Memory B cell (primary cell): ENCODE results near the gene OGDH.

ENCODE experiments used
- ATAC-seq: fragments of 150-1000 bp; cut with Tn5 transposase; 2 replicates; pipeline ENCODE4 v1.10.0; 2021; ENCODE audit warnings: low read depth, mild to moderate bottlenecking, moderate library complexity
- DNase-seq, 2 donors: peaks; one replicate each; pipeline ENCODE4 v3.0.0; 2022; ENCODE audit warnings: low spot score in 2 of 2
- H3K27ac Mint-ChIP-seq: one replicate; pipeline ENCODE4 v1.8.0; 2022; ENCODE audit warnings: mild to moderate bottlenecking, moderate library complexity, mixed read lengths
- H3K27me3 Mint-ChIP-seq: one replicate; pipeline ENCODE4 v1.8.0; 2022; ENCODE audit warnings: mixed read lengths
- H3K36me3 Mint-ChIP-seq: one replicate; pipeline ENCODE4 v1.8.0; 2022; ENCODE audit warnings: mild to moderate bottlenecking, mixed read lengths
- H3K4me1 Mint-ChIP-seq: one replicate; pipeline ENCODE4 v1.8.0; 2022; ENCODE audit warnings: mixed read lengths
- H3K4me3 Mint-ChIP-seq: one replicate; pipeline ENCODE4 v1.8.0; 2022; ENCODE audit warnings: mild to moderate bottlenecking, moderate library complexity, mixed read lengths
- H3K9me3 Mint-ChIP-seq: one replicate; pipeline ENCODE4 v1.8.0; 2022; ENCODE audit warnings: mixed read lengths

Gene OGDH

DNA sequence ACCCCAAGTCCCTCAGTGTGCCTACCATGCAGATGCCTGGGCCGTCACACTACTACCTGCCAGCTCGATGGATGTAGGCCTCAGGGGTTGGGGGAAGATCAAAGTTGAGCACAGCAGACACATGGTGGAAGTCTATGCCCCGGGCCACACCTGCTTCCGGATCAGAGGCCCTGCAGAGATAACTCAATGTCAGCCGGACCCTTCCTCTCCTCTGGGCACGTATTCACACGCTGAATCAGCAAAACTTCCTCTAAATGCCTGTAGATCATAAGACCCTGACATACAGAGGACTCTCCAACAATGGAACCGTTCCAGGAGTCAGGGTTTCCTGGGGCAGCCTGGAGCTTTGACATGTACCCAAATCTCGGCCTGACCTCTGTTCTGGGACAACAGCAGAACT is 36.5 kb upstream of the OGDH start:
- H3K27ac Mint-ChIP-seq = no peak overlapping the region
- H3K4me1 Mint-ChIP-seq = peaks cover 25% of the 10 kb centered on the region
- ATAC-seq (no peak), DNase-seq (no peak)
- H3K4me3 Mint-ChIP-seq = no peak overlapping the region
- no peaks in the 10 kb centered on the region for H3K27me3 Mint-ChIP-seq
- H3K36me3 Mint-ChIP-seq = peaks cover 29% of the 10 kb centered on the region
- no peaks in the 10 kb centered on the region for H3K9me3 Mint-ChIP-seq

- Mint-ChIP-seq H3K4me3 (peak overlapping the region; percentile 89), H3K27me3 (no peaks in the 10 kb centered on the region), H3K27ac (peak overlapping the region; percentile 94), H3K36me3 (peaks cover 24% of the 10 kb centered on the region), H3K9me3 (no peaks in the 10 kb centered on the region), H3K4me1 (peaks cover 26% of the 10 kb centered on the region)
- no peak for ATAC-seq
- DNase-seq = no peak
Observed at GRCh38 chr7:44572771-44573170, 33.7 kb upstream of the OGDH start.

GRCh38 chr7:44573464-44574286 is 32.8 kb upstream of the OGDH start, which contains the start of gene DDX56:
Gene DDX56, minus strand, starts transcription at chr7:44573908. Its CDS starts 13 bp downstream, at chr7:44573895.
- Mint-ChIP-seq H3K4me3 (peak within 1 kb of the TSS; percentile 89), H3K36me3 (peaks cover 20% of the 10 kb centered on the region), H3K27ac (peak within 1 kb of the TSS; percentile 94), H3K27me3 (no peaks in the 10 kb centered on the region), H3K4me1 (peaks cover 25% of the 10 kb centered on the region), H3K9me3 (no peaks in the 10 kb centered on the region)
- peak; percentile 94 for ATAC-seq
- peak; percentile 70 to 79 for DNase-seq

DNA sequence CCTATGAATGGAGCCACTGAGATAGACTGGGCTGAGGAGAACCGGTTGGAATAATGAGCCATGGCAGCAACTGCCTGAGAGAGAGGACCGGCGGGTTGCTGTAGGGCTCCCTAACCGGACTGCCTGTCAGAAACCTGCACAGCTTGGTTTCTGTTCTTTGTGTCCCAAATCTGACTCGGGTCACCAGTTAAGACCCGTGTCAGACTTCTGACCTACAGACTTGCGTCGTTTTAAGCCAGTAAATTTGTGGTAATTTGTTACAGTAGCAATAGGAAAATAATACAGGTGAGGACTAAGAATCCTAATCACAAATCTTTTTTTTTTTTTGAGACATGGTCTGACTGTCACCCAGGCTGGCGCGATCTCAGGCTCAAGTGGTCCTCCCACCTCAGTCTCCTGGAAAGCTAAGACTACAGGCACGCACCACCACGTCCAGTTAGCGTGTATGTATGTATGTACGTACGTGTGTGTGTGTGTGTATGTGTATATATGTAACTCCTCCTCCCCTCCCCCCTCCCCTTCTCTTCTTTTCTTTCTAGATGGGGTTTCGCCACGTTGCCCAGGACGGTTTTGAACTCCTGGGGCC is 32.0 kb upstream of the OGDH start:
- Mint-ChIP-seq H3K27ac (peak overlapping the region; percentile 94), H3K9me3 (no peaks in the 10 kb centered on the region), H3K4me3 (peak overlapping the region; percentile 89), H3K27me3 (no peaks in the 10 kb centered on the region), H3K4me1 (peaks cover 26% of the 10 kb centered on the region), H3K36me3 (peaks cover 20% of the 10 kb centered on the region)
- ATAC-seq (no peak), DNase-seq (no peak)

GRCh38 chr7:44575054-44575453 is 31.4 kb upstream of the OGDH start:
- ATAC-seq = no peak
- Mint-ChIP-seq H3K27me3 (no peaks in the 10 kb centered on the region), H3K36me3 (peaks cover 19% of the 10 kb centered on the region), H3K4me1 (peaks cover 33% of the 10 kb centered on the region), H3K9me3 (no peaks in the 10 kb centered on the region), H3K27ac (peak overlapping the region; percentile 94), H3K4me3 (peak overlapping the region; percentile 89)
- no peak for DNase-seq

- DNase-seq = no peak
- no peaks in the 10 kb centered on the region for H3K27me3 Mint-ChIP-seq
- H3K9me3 Mint-ChIP-seq = no peaks in the 10 kb centered on the region
- peaks cover 36% of the 10 kb centered on the region for H3K4me1 Mint-ChIP-seq
- peak overlapping the region; percentile 22 for H3K27ac Mint-ChIP-seq
- no peak overlapping the region for H3K4me3 Mint-ChIP-seq
- ATAC-seq = no peak
- H3K36me3 Mint-ChIP-seq = peaks cover 20% of the 10 kb centered on the region
Observed at GRCh38 chr7:44576228-44576627, 30.2 kb upstream of the OGDH start.

GRCh38 chr7:44580945-44581878 is 25.2 kb upstream of the OGDH start:
- H3K4me1 Mint-ChIP-seq = peaks cover 12% of the 10 kb centered on the region
- peak overlapping the region; percentile 93 for H3K4me3 Mint-ChIP-seq
- H3K27me3 Mint-ChIP-seq = no peaks in the 10 kb centered on the region
- DNase-seq (no peak), ATAC-seq (peak; percentile 11)
- peaks cover 13% of the 10 kb centered on the region for H3K36me3 Mint-ChIP-seq
- no peaks in the 10 kb centered on the region for H3K9me3 Mint-ChIP-seq
- H3K27ac Mint-ChIP-seq = peak overlapping the region; percentile 97

DNA sequence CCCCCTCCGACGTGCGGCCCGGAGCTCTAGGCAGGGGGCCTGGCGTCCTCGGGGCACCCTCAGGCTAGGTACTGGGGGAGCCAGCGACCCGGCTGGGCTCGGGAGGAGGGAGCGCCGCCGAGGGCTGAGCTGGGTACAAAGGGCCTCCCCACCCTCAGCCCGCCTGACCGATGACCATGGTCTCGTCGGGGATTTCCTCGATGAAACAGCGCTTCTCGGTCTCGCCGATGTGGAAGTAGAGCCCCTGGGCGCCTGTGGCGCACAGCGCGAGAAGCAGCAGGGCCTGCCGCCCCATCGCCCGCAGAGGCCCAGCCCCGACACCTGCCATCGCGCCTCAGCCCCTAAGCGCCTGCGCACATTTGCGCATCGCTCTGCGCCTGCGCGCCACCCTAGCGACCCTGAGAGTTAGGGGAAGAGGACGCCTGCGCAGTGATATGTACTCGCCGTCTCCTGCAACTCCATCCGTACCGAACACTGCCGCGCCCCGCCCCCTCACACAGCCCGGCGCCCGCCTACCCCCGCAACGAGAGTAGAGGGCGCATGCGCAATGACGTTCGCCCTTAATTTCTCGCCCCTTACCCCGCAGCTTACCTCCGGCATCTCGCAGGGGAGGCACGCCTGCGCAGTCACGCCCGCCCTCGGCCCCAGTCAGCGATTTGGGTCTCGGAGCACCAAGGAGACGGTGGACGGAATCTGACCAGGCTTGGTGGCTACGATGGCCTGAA is 24.4 kb upstream of the OGDH start, which contains the start of gene TMED4:
Gene TMED4 (minus strand): TSS at position 353 of the 725 bp plus-strand sequence. CDS start 25 bp downstream, at position 328.
- H3K36me3 Mint-ChIP-seq = peaks cover 12% of the 10 kb centered on the region
- H3K27ac Mint-ChIP-seq = peak within 1 kb of the TSS; percentile 97
- H3K27me3 Mint-ChIP-seq = no peaks in the 10 kb centered on the region
- DNase-seq (peak; percentile 100), ATAC-seq (peak; percentile 85)
- no peaks in the 10 kb centered on the region for H3K9me3 Mint-ChIP-seq
- peak within 1 kb of the TSS; percentile 93 for H3K4me3 Mint-ChIP-seq
- H3K4me1 Mint-ChIP-seq = peaks cover 12% of the 10 kb centered on the region

DNA sequence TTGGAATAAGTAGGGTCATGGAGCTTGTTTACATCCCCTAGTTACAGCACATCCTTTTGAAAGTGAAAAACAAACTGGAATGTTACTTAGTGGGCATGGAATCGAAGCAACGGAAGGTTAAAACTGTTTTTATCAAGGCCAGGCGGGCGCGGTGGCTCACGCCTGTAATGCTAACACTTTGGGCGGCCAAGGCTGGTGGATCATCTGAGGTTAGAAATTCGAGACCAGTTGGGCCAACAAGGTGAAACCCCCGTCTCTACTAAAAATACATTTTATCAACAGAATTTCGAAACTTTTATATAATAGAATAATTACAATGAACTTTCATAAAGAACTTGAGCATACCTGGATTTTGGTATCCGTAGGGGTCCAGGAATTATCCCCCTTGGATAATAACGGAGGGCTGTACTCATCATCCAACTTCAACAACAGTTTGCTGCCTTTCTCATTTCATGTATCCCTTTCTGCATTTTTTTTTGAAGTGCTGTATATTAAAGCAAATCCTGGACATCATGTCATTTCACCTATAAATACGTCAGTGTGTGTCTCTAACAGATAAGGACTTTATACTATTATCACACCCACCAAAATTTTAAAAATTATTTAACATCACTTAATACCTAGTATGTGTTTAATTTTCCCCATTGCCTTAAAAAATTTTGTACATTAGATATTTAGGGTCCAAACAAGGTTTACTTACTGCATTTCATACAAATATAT is 23.1 kb upstream of the OGDH start:
- Mint-ChIP-seq H3K9me3 (no peaks in the 10 kb centered on the region), H3K4me3 (peak overlapping the region; percentile 93), H3K27ac (peak overlapping the region; percentile 97), H3K4me1 (peaks cover 17% of the 10 kb centered on the region), H3K27me3 (no peaks in the 10 kb centered on the region), H3K36me3 (peaks cover 12% of the 10 kb centered on the region)
- DNase-seq (no peak), ATAC-seq (no peak)

DNA sequence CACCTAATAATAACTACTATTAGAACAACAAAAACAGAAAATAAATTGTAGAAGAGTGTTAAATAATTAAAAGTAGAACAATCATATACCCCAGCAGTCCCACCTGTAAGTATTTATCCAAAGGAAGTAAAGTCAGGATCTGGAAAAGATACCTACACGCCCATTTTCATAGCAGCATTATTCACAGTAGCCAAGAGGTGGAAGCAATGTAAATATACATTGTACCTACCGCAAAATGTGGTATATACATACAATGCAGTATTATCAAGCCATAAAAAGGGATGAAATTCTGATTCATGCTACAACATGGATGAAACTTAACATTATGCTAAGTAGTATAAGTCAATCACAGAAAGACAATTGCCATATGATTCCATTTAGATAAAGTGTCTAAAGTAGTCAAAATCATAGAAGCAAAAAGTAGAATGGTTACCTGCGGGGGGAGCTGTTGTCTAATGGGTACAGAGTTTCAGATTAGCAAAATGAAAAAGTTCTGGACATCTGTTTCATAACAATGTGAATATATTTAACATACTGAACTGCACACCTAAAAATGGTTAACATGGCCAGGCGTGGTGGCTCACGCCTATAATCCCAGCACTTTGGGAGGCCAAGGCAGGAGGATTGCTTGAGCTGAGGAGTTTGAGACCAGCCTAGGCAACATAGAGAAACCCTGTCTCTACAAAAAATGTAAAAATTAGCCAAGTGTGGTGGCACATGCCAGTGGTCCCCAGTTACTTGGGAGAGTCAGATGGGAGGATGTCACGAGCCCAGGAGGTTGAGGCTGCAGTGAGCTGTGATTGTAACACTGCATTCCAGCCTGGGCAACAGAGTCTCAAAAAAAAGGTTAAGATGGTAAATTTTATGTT is 18.4 kb upstream of the OGDH start:
- ATAC-seq (peak; percentile 89), DNase-seq (peak; percentile 60 to 65)
- H3K27me3 Mint-ChIP-seq = peaks cover 4% of the 10 kb centered on the region
- H3K9me3 Mint-ChIP-seq = no peaks in the 10 kb centered on the region
- no peaks in the 10 kb centered on the region for H3K36me3 Mint-ChIP-seq
- H3K4me1 Mint-ChIP-seq = peaks cover 8% of the 10 kb centered on the region
- no peak overlapping the region for H3K27ac Mint-ChIP-seq
- no peak overlapping the region for H3K4me3 Mint-ChIP-seq

DNA sequence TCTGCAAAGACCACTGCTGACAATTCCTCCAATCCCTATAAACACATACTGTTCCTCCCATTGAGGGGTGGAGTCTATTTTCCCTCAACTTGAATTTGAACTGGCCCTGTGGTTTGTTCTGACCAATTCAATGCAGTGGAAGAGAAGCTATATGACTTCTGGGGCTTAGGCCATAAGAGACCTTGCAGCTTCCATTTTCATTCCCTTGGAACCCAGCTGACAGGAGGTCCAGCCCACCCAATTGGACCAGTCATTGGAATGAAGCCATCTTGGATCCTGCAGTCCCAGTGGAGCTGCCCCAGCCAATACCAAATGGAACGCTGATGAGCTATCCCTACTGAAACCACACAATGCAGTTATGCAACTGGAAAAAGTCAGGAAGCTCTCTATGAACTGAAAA is 15.5 kb upstream of the OGDH start:
- peaks cover 8% of the 10 kb centered on the region for H3K4me1 Mint-ChIP-seq
- peaks cover 5% of the 10 kb centered on the region for H3K27me3 Mint-ChIP-seq
- DNase-seq (no peak), ATAC-seq (no peak)
- H3K9me3 Mint-ChIP-seq = no peaks in the 10 kb centered on the region
- H3K36me3 Mint-ChIP-seq = no peaks in the 10 kb centered on the region
- H3K4me3 Mint-ChIP-seq = no peak overlapping the region
- H3K27ac Mint-ChIP-seq = no peak overlapping the region

DNA sequence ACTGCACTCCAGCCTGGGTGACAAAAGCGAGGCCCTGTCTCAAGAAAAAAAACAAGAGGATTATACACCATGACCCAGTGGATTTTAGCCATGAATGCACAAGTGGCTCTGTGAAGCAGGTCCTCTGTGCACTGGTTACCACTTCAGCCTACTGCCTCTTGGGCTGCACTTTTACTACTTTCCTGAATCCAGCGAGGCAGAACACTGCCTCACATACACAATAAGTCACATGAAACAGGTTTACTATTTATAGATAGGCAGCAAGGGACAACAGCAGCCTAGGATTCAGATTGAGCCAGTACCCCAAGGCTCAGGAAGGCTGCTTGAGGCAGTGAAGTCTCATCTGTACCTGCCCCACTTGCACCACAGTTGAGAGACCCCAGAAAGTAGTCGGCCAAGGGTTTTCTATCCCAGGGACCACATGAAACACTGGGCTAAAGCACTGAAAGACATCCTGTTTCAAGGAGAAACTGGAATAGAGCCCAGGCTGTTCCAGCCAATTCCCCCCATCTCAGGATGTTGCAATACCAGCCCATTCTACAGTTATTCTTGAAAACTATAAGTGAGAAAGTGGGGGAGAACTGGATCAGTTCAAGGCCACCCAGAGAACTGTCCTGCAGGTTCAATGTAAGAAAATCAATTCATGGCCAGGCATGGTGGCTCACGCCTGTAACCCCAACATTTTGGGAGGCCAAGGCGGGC is 10.3 kb upstream of the OGDH start:
- H3K27me3 Mint-ChIP-seq = peaks cover 8% of the 10 kb centered on the region
- H3K4me1 Mint-ChIP-seq = no peaks in the 10 kb centered on the region
- H3K36me3 Mint-ChIP-seq = no peaks in the 10 kb centered on the region
- ATAC-seq (no peak), DNase-seq (no peak)
- H3K9me3 Mint-ChIP-seq = no peaks in the 10 kb centered on the region
- no peak overlapping the region for H3K4me3 Mint-ChIP-seq
- no peak overlapping the region for H3K27ac Mint-ChIP-seq
